Neural progenitor cell (in vitro differentiated cells): ENCODE data around the gene FAM221B.

Source experiments
- EZH2 ChIP-seq: fragments of 200-600 bp; sonication (generic); IDR thresholded peaks from 2 replicates; pipeline ENCODE4 v1.6.1; 2017; ENCODE audit warnings: antibody characterized with exemption, mild to moderate bottlenecking, moderate library complexity
- TF ChIP-seq, protein P1 (sequence below): fragments of 200-600 bp; sonication (generic); IDR thresholded peaks from 2 replicates; pipeline ENCODE4 v1.5.1; 2017; ENCODE audit warnings: antibody characterized with exemption, mild to moderate bottlenecking

- TF ChIP-seq, protein P1, sequence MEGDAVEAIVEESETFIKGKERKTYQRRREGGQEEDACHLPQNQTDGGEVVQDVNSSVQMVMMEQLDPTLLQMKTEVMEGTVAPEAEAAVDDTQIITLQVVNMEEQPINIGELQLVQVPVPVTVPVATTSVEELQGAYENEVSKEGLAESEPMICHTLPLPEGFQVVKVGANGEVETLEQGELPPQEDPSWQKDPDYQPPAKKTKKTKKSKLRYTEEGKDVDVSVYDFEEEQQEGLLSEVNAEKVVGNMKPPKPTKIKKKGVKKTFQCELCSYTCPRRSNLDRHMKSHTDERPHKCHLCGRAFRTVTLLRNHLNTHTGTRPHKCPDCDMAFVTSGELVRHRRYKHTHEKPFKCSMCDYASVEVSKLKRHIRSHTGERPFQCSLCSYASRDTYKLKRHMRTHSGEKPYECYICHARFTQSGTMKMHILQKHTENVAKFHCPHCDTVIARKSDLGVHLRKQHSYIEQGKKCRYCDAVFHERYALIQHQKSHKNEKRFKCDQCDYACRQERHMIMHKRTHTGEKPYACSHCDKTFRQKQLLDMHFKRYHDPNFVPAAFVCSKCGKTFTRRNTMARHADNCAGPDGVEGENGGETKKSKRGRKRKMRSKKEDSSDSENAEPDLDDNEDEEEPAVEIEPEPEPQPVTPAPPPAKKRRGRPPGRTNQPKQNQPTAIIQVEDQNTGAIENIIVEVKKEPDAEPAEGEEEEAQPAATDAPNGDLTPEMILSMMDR = no peak
- no peak for TF ChIP-seq EZH2
Measured at GRCh38 chr9:35858458-35858857, 29.9 kb upstream of the FAM221B start.
